GM18873 (cell line): Measurements from ENCODE around the gene TCP1.
"Not testable (repeated sequence)": the region's sequence is repeated elsewhere in the genome, so short reads cannot be mapped to it uniquely, and the experiment has no call there.

Source experiments
- ATAC-seq: cut with Tn5 transposase; IDR thresholded peaks from one replicate; pipeline ENCODE4 v1.9.1; 2021; ENCODE audit warnings: mild to moderate bottlenecking, moderate library complexity, moderate number of reproducible peaks; ENCODE audit not compliant: unreplicated experiment, low FRiP score

Gene TCP1

DNA sequence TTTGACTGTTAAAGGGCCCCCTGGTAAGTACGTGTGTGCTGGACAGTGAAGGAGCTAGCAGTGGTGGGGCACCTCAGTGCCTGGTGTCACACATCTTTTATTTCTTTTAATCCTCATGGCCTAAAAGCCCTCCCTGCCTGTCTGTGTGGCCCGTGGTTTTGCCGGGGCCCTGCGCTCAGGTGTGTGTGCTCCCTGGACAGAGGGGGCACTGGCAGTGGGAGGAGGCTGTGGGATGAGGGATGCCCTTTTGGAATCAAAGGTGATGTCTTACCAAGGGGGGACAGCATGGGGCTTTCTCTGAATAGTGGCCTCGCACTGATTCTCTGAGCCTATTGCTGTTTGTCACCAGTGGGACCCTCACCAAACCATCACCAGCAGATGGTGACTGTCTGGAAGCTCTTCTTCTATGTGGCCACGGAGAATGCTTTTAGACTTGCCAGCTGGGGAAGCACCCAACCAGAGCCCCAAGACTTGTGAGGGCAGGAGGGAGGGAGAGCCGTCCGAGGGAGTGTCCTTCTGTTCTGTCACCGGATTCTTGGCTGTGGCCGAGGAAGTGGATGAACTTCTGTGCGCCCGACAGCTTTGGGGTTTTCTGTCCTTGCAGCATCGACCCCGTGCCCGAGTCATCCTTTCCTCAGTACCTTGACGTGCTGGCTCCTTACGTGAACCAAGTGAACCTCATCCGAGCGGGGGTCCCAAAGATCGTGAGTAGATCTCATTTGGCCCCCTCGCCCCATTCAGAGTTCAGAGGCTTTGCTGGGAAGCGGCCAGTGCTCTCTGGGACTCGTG lies 28.7 kb upstream of the TCP1 start:
- ATAC-seq = no peak

DNA sequence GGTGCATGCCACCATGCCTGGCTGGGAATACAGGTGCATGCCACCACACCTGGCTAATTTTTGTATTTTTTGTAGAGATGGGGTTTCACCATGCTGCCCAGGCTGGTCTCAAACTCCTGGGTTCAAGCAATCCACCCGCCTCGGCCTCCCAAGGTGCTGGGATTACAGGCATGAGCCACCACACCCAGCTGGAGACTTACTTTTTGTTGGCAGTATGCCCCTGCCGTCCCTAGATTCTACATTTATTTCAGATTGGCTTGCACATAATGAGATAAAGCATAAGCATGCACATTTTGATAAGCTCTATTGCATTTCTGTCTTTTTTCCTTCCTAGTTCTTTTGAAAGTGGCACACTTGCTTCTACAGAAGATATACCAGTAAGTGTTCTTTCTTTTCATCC lies 27.4 kb upstream of the TCP1 start:
- ATAC-seq = not testable (repeated sequence)

DNA sequence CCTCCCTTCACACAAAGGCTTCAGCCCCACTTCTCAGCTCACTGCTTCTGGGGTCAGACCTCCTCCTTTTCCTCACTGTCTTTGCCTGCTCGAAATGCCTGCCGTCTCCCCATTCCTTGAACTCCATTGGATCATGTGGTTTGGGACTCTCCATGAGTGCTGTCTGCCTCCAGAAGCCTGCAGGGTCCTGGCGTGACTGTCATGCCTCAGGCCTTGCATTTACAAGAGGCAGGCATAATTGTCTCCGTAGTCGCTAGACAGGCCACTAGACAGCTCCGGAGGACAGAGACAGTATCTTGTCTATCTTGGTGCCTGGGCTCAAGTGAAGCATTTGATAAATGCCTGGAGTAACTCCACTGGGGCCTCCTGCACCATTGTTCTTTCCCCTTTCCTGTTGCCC lies 26.0 kb upstream of the TCP1 start:
- ATAC-seq = no peak

DNA sequence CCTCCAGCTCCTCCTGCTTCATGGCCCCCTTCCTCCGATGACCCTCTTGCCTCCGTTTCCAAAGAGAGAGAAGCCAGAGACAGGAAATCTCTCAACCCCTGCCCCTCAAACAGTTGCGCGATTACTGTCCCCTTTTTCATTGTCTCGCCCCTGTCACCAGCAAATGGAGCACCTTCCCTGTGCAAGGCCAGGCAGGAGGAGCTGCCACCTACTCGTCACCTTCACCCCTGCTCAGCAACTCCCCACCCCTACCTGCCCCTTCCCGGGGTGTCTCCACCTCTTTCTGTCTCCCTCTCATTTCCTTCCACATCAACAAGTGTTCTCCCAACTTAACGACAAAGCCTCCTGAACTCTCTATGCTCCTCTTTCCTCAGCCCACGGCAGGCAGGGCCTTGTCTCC lies 24.4 kb upstream of the TCP1 start:
- ATAC-seq = no peak

DNA sequence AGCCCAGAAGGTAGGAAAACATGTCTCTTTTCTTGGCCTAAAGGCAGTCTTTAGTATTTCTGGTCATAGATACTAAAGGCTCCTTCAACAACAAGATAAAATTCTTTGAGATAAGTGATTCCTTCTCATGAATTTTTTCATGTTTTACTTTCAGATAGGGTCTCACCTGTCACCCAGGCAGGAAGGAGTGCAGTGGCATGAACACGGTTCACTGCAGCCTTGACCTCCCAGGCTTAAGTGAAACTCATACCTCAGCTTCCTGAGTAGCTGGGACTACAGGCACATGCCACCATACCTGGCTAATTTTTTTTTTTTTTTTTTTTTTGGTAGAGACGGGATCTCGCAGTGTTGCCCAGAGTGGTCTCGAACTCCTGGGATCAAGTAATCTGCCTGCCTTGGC lies 19.7 kb upstream of the TCP1 start:
- no peak for ATAC-seq

DNA sequence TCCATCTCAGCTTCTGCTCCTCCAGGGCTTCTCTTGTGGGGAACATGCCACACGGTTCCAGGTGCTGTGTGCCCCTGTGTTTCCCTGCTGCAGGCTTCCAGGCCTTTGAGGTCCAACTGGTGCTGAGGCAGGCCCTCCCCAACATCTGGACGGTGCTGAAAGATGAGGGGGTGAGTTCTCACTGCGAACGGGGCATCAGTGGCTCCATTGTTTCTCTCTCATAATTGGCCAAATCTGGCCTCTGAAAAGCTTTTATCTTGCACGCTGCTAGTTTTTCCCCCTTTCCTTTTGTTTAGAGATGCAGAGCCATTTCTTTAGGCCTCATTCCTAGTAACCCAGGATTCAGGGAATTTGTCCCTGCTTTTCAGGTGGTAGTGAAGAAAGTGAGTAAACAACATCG lies 19.2 kb upstream of the TCP1 start:
- ATAC-seq = no peak

DNA sequence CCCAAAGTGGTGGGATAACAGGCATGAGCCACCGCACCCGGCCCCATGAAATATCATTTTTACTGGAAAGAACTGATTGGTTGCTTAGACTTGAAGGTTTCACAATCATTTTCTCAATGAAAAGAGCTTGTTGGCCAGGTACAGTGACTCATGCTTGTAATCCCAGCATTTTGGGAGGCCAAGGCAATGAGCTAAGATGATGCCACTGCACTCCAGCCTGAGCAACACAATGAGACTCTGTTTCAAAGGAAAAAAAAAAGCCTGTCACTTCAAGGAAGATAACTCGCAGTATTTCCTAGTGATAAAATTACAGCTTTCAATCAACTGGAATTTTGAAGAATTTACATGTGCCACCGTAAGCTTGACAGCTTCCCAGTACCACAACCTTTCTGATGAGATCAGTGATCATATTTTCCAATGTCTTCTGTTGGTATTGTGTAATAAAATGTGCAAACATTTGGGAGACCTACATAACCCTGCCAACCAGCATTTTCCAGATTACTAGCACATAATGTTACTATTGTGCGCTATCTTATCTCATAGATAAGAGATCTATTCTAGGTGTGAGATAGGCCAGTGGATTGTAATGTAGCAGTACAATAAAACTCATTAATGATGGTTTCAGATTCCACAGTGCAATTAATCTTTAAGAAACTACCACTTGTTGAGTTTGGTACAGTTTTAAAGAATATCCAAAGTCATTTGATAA lies 17.9 kb upstream of the TCP1 start:
- no peak for ATAC-seq

DNA sequence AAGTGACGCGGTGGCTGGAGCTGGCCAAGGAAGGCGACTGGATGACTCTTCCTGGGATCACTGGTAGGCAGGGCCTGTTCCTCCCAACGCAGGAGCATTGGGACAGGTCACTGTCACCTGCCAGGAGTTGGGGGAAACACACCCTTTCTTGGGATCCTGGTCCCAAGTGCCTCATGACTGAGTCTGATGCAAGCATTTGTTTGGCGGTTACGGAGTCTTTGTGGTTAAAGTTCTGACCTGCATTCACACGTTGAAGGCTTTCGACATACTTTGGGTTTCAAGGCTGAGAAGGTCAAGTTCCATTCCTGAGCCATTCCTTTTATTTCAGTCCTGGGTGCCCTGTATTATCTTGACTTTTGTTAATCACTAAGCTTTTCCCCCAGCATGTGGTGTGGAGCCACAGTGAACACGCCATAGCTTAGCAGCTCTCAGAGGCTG lies 16.6 kb upstream of the TCP1 start:
- ATAC-seq = no peak

DNA sequence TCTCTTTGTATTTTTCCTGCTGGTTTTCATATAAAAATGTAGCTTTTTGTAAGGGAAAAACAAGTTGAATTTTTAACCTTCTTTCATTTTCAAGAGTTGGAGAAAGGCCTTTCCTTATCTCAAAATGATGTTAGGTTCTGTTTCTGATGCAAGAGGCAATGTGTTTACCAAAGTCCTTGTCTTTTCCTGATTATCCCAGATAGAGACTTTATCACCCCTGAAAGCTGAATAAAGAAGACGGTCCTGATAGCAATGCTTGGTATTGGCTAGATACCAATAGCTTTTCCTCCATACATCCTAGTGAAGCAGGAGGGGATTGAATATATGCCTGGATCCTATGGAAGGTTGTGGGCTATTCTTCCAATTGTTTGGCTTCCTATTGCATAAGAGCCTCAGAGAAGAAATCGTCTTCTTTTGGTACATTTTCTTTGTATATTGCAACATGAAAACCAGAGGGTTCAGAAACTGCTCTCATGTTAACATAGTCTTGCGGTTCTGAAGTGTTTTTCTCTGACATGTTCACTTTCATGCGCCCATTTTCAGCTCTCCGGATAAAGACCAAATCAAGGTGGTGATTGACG lies 16.1 kb upstream of the TCP1 start:
- no peak for ATAC-seq

DNA sequence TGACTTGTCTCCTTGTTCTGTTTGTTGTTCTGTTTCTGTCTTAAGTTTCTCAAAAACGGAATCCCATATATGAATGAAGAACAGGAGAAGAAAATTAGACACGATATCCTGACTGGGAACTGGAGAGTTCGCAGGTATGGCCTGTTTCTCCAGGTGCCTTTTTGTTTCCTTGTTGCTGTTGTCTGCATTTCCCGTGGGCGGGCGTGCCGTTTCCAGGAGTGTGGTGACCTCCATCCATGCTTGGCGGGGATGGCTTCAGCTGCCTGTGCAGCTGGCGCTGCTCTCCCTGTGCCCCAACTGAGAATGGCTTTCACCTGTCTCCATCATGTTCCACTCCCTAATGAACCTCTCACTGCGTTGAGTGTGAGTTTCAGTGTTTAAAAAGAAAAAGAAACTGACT lies 15.1 kb upstream of the TCP1 start:
- no peak for ATAC-seq

DNA sequence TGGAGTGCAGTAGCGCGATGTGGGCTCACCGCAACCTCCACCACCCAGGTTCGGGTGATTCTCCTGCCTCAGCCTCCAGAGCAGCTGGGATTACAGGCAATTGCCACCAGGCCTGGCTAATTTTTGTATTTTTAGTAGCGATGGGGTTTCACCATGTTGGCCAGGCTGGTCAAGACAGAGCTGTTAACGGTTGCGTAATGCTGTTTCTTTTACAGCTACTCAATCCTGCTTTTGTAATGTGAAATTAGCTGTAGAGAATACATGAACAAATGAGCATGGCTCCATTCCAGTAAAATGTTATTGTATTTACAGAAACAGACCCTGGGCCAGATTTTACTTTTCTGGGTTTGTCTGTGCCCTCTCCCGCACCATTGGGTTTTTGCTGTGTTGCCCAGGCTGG lies 12.5 kb upstream of the TCP1 start:
- no peak for ATAC-seq

DNA sequence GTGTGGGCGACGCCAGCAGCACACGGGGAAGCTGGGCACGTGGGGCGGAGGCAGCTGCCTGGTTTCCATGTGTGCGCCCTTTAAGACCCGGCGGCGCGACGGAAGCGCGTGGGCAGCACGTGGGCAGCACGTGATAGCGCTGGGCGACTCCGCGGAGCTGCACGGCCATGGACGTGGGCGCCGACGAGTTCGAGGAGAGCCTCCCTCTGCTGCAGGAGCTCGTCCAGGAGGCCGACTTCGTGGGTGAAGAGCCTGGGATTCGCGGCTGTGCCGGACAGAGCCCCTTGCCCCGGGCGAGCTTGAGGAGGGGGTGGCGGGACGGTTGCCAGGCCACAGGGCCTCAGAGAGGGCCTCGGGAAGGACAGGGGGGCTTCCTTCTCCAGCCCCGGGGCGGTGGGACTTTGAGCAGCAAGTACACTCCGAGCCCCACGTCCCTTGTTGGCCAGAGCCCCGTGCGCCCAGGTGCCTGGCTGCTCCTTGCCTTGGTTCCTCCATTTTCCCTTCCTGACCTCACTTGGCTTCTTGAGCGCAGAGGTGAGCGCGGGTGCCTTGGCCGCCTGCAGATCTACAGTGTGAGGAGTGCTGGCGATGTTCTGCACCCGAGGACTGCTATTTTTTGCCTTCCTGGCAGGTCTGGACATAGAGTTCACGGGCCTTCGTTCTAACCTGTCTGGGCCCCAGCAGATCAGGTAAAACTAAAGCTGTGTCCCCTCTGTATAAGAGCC lies 10.9 kb upstream of the TCP1 start, which contains the start of gene PNLDC1:
PNLDC1 (plus strand) TSS at position 136 of the 725 bp plus-strand sequence; CDS start at position 168, 32 bp downstream.
- no peak for ATAC-seq

DNA sequence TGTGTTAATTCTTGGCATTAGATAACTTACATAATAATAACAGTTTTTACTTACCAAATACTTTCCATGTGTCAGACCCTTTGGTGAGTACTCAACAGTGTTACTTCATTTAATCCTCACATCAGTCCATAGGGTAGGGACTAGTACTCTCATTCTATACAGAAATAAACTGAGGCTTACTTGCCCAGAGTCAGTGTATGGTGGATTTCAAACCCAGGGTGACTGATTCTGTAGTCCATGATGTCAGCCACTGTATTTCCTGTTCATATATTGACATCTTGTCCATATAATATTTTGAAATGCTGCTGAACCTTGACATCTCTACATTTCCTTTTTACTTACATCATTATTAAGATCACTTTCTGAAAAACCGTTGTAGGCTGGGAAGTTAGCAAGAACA lies 8.2 kb upstream of the TCP1 start:
- ATAC-seq = no peak

DNA sequence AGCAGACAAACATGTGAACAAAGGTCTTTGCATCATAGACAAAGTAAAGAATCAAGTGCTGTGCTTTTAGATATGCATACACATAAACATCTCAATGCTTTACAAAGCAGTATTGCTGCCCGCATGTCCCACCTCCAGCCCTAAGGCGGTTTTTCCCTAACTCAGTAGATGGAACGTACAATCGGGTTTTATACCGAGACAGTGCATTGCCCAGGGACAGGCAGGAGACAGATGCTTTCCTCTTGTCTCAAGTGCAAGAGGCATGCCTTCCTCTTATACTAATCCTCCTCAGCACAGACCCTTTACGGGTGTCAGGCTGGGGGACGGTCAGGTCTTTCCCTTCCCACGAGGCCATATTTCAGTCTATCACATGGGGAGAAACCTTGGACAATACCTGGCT lies 5.6 kb upstream of the TCP1 start:
- ATAC-seq = not testable (repeated sequence)

DNA sequence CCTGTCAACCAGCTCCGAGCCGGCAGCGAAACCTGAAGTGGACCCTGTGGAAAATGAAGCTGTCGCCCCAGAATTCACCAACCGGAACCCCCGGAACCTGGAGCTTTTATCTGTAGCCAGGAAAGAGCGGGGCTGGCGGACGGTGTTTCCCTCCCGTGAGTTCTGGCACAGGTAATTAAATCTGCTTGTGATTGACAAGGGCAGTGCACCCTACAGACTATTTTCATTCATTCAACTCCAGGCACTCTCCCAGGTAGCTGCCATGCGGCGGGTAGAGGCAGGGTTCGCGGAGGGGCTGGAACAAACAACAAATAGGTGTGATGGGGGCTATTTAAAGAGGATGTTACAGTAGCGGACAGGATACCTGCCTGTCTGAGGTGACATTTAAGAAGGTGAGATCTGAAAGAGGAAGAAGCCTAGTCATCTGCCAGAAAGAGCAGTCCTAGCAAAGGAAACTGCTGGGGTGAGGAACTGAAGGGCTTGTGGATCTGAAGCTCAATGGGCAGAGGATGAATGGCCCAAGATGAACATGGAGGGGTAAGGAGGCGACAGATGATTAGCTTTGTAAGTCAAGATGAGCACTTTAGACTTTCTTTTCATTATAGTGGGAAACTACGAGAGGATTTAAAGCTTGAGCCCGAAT lies 1.7 kb upstream of the TCP1 start:
- ATAC-seq = no peak

DNA sequence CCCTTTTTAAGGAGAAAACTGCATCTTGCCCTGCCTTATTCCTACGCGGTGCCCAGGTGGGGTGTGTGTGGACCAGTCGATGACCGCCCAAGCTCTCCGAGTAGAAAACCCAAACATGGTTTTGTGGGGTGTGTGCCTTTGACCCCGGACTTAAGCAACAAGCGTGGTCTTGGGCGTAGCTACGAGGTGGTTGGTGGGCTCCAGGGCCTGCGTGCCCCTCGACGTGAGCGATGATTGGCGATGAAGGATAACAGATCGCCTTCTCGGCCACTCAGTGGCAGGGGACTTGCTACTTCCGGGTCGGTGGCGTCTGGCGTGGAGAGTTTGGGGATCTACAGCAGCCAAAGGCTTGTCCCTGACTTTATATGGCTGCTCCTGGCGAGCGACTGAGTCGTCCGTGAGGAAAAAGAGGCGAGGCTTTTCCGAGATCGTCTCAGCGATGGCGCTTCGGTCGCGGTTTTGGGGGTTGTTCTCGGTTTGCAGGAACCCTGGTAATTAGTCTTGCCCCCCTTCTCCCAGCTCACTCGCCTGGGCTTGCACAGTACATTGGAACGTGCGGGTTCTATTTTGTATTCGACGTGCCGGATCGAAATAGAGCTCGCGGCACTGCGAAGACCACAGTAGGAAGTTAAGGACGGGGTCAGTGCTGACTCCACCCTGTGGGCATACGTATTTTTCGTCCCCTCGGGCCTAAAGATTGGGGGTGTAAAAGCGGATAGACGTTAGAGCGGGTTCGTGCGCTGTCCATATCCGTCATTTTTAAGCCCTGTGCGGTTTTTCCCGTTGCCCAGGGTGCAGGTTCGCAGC lies 950 bp upstream of the TCP1 start, which contains the start of gene MRPL18:
MRPL18 (plus strand) TSS at position 319 of the 807 bp plus-strand sequence; CDS start at position 440, 121 bp downstream.
- ATAC-seq = peak; percentile 77

DNA sequence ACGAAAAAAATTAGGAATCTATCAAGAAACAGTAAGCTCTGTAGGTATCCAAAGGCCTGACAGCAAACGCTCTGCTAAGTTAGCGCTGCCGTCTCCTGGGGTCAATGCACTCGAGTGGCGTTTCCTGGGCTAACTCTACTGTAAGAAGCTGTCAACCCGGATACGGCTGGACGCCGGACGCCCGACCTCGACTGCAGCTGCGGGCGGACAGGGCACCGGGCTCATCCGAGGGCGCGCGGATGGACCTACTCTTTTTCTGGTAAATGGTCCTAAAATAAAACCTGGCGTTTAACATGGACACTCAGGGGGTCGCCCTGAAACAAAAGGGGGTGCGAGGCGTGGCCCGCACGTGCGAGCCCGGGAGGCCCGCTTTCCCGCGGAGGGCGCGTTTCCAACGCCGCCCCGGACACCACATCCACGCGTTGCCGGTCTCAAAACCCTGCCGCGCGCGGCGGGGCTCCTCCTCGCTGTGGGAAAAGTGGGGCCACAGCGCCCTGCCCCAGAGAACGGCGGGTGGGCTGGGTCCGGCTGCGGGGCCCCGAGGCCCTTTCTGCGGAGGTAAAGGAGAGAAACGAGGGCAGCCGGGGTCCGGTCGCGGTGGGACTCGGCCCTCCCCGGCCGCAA lies 537 bp downstream of the TCP1 start:
- ATAC-seq = no peak

DNA sequence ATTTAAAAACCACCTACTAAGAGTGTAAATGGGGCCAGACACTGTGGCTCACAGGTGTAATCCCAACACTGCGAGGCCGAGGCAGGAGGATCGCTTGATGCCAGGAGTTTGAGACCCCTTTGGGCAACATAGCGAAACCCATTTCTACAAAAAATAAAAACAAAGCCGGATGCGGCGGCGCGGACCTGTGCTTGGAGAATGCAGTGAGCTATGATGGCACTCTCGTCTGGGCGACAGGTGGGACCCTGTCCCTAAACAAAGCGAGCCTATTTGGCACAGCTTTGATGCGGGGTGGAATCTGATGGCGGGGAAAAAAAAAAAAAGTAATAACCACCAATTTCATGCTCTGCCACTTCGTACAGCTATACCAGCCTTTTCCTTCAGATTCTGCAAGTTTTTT lies 1.1 kb downstream of the TCP1 start:
- no peak for ATAC-seq

DNA sequence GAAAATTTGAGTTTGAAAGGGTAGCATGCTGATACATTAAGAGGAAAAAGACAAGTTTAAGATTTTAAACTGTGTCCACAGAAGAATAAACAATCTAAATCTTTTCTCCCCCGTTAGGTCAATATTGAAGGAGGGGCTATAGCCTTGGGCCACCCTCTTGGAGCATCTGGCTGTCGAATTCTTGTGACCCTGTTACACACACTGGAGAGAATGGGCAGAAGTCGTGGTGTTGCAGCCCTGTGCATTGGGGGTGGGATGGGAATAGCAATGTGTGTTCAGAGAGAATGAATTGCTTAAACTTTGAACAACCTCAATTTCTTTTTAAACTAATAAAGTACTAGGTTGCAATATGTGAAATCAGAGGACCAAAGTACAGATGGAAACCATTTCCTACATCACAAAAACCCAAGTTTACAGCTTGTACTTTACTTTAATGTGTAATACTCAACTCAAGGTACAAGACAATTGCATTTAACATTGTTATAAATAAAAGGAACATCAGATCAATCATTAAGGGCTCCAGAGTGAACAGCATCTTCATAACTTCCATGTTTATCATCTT lies 10.8 kb downstream of the TCP1 start:
- no peak for ATAC-seq
